Measurements from ENCODE around the gene KCNJ6. TPM values are rescaled to one million over a fixed set of nuclear protein-coding genes. Genes with fewer than 3 reads are reported as not detected.
A peak's percentile ranks its signal among the peaks of the same experiment; 100 is the strongest.

KCNJ6 gene
- total and polyA plus RNA-seq, 9 of the 15 experiments (the other 6 are each of a cell fraction or from before 2014, with no cell fraction given), result 0.06 to 0.21 (median 0.13) TPM; not detected in 1

DNA sequence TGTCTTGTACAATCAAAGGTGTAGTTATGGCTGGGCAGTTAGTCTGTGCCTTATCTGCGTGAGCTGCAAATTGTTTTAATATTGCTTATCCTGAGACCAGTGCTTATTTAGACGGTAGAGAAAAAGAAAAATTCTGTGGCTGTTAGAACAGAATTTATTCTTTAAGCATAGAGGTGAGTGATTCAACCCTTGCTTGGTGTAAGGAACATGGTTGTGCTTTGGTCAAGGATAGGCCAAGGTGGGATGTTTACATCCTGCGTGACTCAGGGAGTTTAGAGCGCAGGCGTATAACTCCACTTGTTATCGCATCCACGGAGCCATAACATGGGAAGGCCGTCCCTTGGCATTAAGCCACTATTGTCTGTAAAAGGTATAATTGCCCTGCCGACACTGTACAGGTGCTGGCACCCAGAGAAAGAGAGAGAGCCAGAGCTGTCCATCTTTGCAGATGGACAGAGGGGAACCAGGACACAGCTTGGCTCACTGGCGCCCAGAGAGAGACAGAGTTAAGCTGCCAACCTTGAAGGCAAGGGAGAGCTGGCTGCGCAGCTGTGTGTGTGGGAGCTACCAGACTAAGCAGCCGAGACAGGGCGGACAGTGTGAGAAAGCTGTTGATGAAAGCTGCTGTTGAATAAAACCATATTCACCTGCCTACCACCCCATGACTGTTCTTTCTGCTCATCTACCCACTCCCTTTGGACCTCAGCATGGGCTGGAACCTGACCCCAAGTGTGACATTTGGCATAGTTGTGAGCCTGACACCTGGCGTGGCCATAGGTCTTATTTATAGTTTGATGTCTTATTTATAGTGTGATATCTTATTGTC, 349.3 kb downstream of the KCNJ6 start (continued):
- TF ChIP-seq, protein P1, sequence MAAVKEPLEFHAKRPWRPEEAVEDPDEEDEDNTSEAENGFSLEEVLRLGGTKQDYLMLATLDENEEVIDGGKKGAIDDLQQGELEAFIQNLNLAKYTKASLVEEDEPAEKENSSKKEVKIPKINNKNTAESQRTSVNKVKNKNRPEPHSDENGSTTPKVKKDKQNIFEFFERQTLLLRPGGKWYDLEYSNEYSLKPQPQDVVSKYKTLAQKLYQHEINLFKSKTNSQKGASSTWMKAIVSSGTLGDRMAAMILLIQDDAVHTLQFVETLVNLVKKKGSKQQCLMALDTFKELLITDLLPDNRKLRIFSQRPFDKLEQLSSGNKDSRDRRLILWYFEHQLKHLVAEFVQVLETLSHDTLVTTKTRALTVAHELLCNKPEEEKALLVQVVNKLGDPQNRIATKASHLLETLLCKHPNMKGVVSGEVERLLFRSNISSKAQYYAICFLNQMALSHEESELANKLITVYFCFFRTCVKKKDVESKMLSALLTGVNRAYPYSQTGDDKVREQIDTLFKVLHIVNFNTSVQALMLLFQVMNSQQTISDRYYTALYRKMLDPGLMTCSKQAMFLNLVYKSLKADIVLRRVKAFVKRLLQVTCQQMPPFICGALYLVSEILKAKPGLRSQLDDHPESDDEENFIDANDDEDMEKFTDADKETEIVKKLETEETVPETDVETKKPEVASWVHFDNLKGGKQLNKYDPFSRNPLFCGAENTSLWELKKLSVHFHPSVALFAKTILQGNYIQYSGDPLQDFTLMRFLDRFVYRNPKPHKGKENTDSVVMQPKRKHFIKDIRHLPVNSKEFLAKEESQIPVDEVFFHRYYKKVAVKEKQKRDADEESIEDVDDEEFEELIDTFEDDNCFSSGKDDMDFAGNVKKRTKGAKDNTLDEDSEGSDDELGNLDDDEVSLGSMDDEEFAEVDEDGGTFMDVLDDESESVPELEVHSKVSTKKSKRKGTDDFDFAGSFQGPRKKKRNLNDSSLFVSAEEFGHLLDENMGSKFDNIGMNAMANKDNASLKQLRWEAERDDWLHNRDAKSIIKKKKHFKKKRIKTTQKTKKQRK (IDR thresholded peaks at IDR 0.05; ENCODE audit: borderline replicate concordance, low read depth, low read length), result no peak
- no peak for TF ChIP-seq ZC3H4 (CRISPR knock-in tag; IDR thresholded peaks at IDR 0.05; ENCODE audit: borderline replicate concordance)
- TF ChIP-seq, protein P2, sequence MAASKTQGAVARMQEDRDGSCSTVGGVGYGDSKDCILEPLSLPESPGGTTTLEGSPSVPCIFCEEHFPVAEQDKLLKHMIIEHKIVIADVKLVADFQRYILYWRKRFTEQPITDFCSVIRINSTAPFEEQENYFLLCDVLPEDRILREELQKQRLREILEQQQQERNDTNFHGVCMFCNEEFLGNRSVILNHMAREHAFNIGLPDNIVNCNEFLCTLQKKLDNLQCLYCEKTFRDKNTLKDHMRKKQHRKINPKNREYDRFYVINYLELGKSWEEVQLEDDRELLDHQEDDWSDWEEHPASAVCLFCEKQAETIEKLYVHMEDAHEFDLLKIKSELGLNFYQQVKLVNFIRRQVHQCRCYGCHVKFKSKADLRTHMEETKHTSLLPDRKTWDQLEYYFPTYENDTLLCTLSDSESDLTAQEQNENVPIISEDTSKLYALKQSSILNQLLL (CRISPR knock-in tag; IDR thresholded peaks at IDR 0.05; ENCODE audit: borderline replicate concordance), result no peak
- TF ChIP-seq HLTF (IDR thresholded peaks at IDR 0.05), result no peak
- no peak for TF ChIP-seq CHD2 (IDR thresholded peaks at IDR 0.05; ENCODE audit: low read depth, low read length)
- 0 out of 2 replicates have a peak, but pooled peaks have one; percentile 66 for TF ChIP-seq ELF2 (CRISPR knock-in tag; IDR thresholded peaks at IDR 0.05)
- TF ChIP-seq, protein P3, sequence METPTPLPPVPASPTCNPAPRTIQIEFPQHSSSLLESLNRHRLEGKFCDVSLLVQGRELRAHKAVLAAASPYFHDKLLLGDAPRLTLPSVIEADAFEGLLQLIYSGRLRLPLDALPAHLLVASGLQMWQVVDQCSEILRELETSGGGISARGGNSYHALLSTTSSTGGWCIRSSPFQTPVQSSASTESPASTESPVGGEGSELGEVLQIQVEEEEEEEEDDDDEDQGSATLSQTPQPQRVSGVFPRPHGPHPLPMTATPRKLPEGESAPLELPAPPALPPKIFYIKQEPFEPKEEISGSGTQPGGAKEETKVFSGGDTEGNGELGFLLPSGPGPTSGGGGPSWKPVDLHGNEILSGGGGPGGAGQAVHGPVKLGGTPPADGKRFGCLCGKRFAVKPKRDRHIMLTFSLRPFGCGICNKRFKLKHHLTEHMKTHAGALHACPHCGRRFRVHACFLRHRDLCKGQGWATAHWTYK (CRISPR knock-in tag; IDR thresholded peaks at IDR 0.05), result peak; percentile 95
- TF ChIP-seq, protein P4, sequence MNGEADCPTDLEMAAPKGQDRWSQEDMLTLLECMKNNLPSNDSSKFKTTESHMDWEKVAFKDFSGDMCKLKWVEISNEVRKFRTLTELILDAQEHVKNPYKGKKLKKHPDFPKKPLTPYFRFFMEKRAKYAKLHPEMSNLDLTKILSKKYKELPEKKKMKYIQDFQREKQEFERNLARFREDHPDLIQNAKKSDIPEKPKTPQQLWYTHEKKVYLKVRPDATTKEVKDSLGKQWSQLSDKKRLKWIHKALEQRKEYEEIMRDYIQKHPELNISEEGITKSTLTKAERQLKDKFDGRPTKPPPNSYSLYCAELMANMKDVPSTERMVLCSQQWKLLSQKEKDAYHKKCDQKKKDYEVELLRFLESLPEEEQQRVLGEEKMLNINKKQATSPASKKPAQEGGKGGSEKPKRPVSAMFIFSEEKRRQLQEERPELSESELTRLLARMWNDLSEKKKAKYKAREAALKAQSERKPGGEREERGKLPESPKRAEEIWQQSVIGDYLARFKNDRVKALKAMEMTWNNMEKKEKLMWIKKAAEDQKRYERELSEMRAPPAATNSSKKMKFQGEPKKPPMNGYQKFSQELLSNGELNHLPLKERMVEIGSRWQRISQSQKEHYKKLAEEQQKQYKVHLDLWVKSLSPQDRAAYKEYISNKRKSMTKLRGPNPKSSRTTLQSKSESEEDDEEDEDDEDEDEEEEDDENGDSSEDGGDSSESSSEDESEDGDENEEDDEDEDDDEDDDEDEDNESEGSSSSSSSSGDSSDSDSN (IDR thresholded peaks at IDR 0.05; ENCODE audit: borderline replicate concordance in 1 of 2, low read depth in 2 of 2, low read length in 2 of 2), result no peak
- no peak for TF ChIP-seq ZBED1 (IDR thresholded peaks at IDR 0.05)
- no peak for TF ChIP-seq ZNF57 (CRISPR knock-in tag; IDR thresholded peaks at IDR 0.05)
- no peak for TF ChIP-seq NR2C2 (CRISPR knock-in tag; IDR thresholded peaks at IDR 0.05)
- TF ChIP-seq NR2C2 (tag; IDR thresholded peaks at IDR 0.05), result peak; percentile 31; the same call in 1 of the 2 replicates
- TF ChIP-seq, protein P5, sequence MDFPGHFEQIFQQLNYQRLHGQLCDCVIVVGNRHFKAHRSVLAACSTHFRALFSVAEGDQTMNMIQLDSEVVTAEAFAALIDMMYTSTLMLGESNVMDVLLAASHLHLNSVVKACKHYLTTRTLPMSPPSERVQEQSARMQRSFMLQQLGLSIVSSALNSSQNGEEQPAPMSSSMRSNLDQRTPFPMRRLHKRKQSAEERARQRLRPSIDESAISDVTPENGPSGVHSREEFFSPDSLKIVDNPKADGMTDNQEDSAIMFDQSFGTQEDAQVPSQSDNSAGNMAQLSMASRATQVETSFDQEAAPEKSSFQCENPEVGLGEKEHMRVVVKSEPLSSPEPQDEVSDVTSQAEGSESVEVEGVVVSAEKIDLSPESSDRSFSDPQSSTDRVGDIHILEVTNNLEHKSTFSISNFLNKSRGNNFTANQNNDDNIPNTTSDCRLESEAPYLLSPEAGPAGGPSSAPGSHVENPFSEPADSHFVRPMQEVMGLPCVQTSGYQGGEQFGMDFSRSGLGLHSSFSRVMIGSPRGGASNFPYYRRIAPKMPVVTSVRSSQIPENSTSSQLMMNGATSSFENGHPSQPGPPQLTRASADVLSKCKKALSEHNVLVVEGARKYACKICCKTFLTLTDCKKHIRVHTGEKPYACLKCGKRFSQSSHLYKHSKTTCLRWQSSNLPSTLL (IDR thresholded peaks at IDR 0.05), result no peak
- TF ChIP-seq, protein P6, sequence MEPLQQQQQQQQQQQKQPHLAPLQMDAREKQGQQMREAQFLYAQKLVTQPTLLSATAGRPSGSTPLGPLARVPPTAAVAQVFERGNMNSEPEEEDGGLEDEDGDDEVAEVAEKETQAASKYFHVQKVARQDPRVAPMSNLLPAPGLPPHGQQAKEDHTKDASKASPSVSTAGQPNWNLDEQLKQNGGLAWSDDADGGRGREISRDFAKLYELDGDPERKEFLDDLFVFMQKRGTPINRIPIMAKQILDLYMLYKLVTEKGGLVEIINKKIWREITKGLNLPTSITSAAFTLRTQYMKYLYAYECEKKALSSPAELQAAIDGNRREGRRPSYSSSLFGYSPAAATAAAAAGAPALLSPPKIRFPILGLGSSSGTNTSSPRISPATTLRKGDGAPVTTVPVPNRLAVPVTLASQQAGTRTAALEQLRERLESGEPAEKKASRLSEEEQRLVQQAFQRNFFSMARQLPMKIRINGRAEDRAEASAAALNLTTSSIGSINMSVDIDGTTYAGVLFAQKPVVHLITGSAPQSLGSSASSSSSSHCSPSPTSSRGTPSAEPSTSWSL (CRISPR knock-in tag; IDR thresholded peaks at IDR 0.05; ENCODE audit: borderline replicate concordance), result peak; percentile 83; the same call in 1 of the 2 replicates

Measured in K562 (cell line).